Endothelial cell of umbilical vein (primary cell): ENCODE results near the gene MYO1A.
"Not testable (repeated sequence)": the region's sequence is repeated elsewhere in the genome, so short reads cannot be mapped to it uniquely, and the experiment has no call there.

Source experiments
- EZH2 ChIP-seq: IDR thresholded peaks from 2 replicates; pipeline ENCODE4 v1.6.1; 2012; ENCODE audit warnings: borderline replicate concordance, low read depth, mild to moderate bottlenecking, moderate library complexity, low read length, inconsistent platforms; ENCODE audit not compliant: severe bottlenecking
- GATA2 ChIP-seq: IDR thresholded peaks from 2 replicates; pipeline ENCODE4 v1.7.0; 2011; ENCODE audit warnings: low read depth, mild to moderate bottlenecking, moderate library complexity, mixed read lengths, low read length; ENCODE audit not compliant: insufficient read length, insufficient read depth
- JUN ChIP-seq: IDR thresholded peaks from 2 replicates; pipeline ENCODE4 v1.6.1; 2011; ENCODE audit warnings: borderline replicate concordance, low read depth; ENCODE audit not compliant: insufficient read length, insufficient read depth
- POLR2A ChIP-seq: IDR thresholded peaks from 2 replicates; pipeline ENCODE4 v1.6.1; 2012; ENCODE audit warnings: low read depth, mild to moderate bottlenecking, control low read depth, low read length
- TF ChIP-seq, protein P1 (sequence below), 2 donors: IDR thresholded peaks; 1 replicate in 1 of 2; 2 replicates in 1 of 2; pipeline ENCODE4 v1.5.1; 2011; ENCODE audit warnings: low read length in 2 of 2, mild to moderate bottlenecking in 2 of 2, moderate library complexity in 2 of 2, control low read depth in 1 of 2, inconsistent platforms in 1 of 2, low read depth in 1 of 2; ENCODE audit not compliant: insufficient read depth in 1 of 2; ENCODE audit errors: extremely low read depth in 1 of 2
- TF ChIP-seq, protein P2 (sequence below): IDR thresholded peaks from 2 replicates; pipeline ENCODE4 v1.6.1; 2011; ENCODE audit not compliant: insufficient read depth, insufficient read length

DNA sequence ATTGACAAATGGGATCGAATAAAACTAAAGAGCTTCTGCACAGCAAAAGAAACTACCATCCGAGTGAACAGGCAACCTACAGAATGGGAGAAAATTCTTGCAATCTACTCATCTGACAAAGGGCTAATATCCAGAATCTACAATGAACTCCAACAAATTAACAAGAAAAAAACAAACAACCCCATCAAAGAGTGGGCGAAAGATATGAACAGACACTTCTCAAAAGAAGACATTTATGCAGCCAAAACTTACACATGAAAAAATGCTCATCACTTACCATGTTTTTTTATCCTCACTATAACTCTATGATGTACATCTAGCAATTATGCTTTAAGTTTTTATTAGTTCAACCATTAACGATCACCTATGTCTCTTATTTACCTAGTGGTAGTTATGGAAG, 4.0 kb upstream of the MYO1A start:
- TF ChIP-seq, protein P1, sequence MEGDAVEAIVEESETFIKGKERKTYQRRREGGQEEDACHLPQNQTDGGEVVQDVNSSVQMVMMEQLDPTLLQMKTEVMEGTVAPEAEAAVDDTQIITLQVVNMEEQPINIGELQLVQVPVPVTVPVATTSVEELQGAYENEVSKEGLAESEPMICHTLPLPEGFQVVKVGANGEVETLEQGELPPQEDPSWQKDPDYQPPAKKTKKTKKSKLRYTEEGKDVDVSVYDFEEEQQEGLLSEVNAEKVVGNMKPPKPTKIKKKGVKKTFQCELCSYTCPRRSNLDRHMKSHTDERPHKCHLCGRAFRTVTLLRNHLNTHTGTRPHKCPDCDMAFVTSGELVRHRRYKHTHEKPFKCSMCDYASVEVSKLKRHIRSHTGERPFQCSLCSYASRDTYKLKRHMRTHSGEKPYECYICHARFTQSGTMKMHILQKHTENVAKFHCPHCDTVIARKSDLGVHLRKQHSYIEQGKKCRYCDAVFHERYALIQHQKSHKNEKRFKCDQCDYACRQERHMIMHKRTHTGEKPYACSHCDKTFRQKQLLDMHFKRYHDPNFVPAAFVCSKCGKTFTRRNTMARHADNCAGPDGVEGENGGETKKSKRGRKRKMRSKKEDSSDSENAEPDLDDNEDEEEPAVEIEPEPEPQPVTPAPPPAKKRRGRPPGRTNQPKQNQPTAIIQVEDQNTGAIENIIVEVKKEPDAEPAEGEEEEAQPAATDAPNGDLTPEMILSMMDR (IDR thresholded peaks at IDR 0.05; ENCODE audit: extremely low read depth in 1 of 2, insufficient read depth in 1 of 2, low read depth in 1 of 2, low read length in 2 of 2), result not testable (repeated sequence)
- TF ChIP-seq POLR2A, GATA2, EZH2, JUN: not testable (repeated sequence)
- TF ChIP-seq, protein P2, sequence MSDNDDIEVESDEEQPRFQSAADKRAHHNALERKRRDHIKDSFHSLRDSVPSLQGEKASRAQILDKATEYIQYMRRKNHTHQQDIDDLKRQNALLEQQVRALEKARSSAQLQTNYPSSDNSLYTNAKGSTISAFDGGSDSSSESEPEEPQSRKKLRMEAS, result not testable (repeated sequence)
